Uterine smooth muscle cell (primary cell): ENCODE results near the gene TCL1A. TPM values are rescaled to one million over a fixed set of nuclear protein-coding genes. Genes with fewer than 3 reads are reported as not detected.

Source experiments
- total RNA-seq: library from RNA; depleted of rRNA; stranded (reverse); fragments of >200 nt; gene quantifications from 2 replicates; pipeline ENCODE4 v1.2.3, GENCODE V29; 2014

TCL1A gene, protein sequence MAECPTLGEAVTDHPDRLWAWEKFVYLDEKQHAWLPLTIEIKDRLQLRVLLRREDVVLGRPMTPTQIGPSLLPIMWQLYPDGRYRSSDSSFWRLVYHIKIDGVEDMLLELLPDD
- 0.12 TPM in 1 of 2 replicates, not detected in the other for total RNA-seq

DNA sequence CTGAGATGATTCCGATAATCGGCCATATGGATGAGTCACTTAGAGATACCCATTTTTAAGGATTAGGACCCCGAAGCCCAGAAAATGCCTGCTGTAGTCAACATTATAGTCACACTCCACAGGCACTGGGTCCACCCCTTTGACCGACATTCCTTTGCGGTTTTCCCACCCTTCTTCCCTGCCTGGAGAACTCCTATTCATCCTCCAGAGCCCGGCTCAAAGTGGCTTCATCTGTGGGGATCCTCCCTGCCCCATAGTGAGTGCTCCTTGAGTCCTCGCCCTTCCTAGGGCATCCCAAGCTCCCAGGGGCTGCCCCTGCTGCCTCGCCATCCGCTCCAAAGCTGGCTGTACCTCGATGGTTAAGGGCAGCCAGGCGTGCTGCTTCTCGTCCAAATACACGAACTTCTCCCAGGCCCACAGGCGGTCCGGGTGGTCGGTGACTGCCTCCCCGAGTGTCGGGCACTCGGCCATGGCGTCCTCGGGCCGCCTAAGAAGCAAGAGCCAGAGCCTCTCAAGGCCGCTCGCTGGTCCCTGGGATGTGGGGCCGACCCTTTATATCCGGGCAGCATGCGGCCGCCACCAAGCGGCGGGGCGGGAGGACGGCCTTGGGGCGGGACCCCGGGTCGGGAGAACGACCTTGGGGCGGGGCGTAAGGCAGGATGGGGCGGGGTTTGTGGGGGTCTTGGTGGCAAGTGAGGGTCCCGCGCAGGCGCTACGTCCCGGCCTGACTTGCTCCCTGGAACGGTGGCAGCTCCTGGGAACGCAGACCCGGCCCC lies at the start of gene TCL1A:
TCL1A (minus strand) TSS at position 530 of the 776 bp plus-strand sequence; CDS start at position 471, 59 bp downstream.

DNA sequence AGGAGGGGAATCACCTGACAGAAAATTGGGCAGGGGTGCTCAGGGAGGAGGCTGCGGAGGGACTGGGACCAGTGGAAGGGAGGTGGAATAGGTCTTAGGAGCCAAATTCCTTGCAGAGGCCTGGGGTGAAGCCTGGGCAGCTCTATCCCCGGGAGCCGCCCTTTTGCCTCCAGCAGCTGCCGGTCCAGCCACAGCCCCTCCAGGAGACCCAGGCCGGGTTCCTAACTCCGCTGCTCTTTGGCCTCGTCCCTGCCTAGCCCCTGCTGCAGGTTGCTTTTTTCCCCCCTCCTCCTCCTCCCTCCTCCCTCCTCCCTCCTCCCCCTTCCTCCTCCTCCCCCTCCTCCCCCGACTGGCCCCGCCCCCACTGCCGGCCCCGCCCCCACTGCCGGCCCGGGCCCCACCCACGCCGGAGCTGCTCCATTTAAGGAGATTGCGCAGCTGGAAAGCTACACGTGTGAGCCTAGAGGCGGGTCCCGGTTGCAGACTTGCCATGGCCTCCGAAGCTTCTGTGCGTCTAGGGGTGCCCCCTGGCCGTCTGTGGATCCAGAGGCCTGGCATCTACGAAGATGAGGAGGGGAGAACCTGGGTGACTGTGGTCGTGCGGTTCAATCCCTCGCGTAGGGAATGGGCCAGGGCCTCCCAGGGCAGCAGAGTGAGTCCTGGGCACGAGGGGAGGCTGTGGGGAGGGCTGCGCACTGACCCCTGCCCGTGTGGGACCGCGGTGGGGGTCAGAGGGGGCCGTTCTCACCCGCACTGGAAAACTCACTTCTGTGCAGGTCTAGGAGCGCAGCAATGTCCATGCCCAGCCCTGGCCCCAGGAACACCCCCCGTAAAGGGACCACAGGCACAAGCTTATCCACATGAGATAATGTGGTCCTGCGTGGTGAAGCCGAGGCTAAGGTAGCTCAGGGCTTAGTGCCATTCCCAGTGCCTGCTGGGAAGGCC lies 27.7 kb downstream of the TCL1A start, which contains the start of gene TCL1B:
TCL1B (plus strand) TSS at position 449 of the 945 bp plus-strand sequence; CDS start at position 491, 42 bp downstream.

Other genes with a start within 250 kb of the TCL1A start
- 12.9 and 18.0 TPM in 2 replicates for gene SYNE3, start 197.5 kb downstream of the TCL1A start, total RNA-seq
- 36.1 and 56.8 TPM in 2 replicates for gene GLRX5, start 179.1 kb downstream of the TCL1A start, total RNA-seq
- gene TCL1B, start 27.7 kb downstream of the TCL1A start, total RNA-seq = not detected in 2 replicates
- not detected in 2 replicates for gene TUNAR, start 162.7 kb upstream of the TCL1A start, total RNA-seq